ENCODE data around the gene WDR7.

WDR7 gene

GRCh38 chr18:57052173-57052572 is 401.0 kb downstream of the WDR7 start:
- no peak for DNase-seq

- DNase-seq: no peak
Observed at GRCh38 chr18:57052759-57053158, 401.6 kb downstream of the WDR7 start.

GRCh38 chr18:57054891-57055290 is 403.7 kb downstream of the WDR7 start:
- DNase-seq: no peak

- no peak for DNase-seq
Observed at GRCh38 chr18:57057890-57058289, 406.7 kb downstream of the WDR7 start.

GRCh38 chr18:57058734-57059133 is 407.6 kb downstream of the WDR7 start:
- DNase-seq: no peak

GRCh38 chr18:57059366-57059765 is 408.2 kb downstream of the WDR7 start:
- no peak for DNase-seq

GRCh38 chr18:57060814-57061213 is 409.7 kb downstream of the WDR7 start:
- no peak for DNase-seq

GRCh38 chr18:57062178-57062577 is 411.0 kb downstream of the WDR7 start:
- no peak for DNase-seq

- peak; percentile 11 for DNase-seq
Observed at GRCh38 chr18:57062844-57063243, 411.7 kb downstream of the WDR7 start.

- no peak for DNase-seq
Observed at GRCh38 chr18:57063601-57064103, 412.5 kb downstream of the WDR7 start.

- no peak for DNase-seq
Observed at GRCh38 chr18:57073501-57074187, 422.5 kb downstream of the WDR7 start.

- DNase-seq: no peak
Observed at GRCh38 chr18:57075716-57076400, 424.7 kb downstream of the WDR7 start.

GRCh38 chr18:57077005-57077765 is 426.0 kb downstream of the WDR7 start:
- no peak for DNase-seq

GRCh38 chr18:57077786-57078552 is 426.8 kb downstream of the WDR7 start:
- peak; percentile 1 for DNase-seq

GRCh38 chr18:57078614-57079013 is 427.5 kb downstream of the WDR7 start:
- DNase-seq: no peak

- DNase-seq: no peak
Observed at GRCh38 chr18:57080479-57080878, 429.3 kb downstream of the WDR7 start.

GRCh38 chr18:57081899-57082298 is 430.7 kb downstream of the WDR7 start:
- DNase-seq: no peak

- no peak for DNase-seq
Observed at GRCh38 chr18:57083485-57083884, 432.3 kb downstream of the WDR7 start.

GRCh38 chr18:57084331-57085271 is 433.4 kb downstream of the WDR7 start:
- DNase-seq: peak; percentile 31

- DNase-seq: no peak
Observed at GRCh38 chr18:57085371-57085770, 434.2 kb downstream of the WDR7 start.

GRCh38 chr18:57086163-57086562 is 435.0 kb downstream of the WDR7 start:
- DNase-seq: no peak
